ENCODE measurements around the gene ZDHHC17. TPM values are rescaled to one million over a fixed set of nuclear protein-coding genes. Genes with fewer than 3 reads are reported as not detected.

ZDHHC17 gene
- total RNA-seq, 2 experiments from 2014 or later, result 36.4 to 42.6 TPM

GRCh38 chr12:76874491-76875190, 110.7 kb downstream of the ZDHHC17 start:
- Histone ChIP-seq H3K27ac (ENCODE audit: low read depth in 1 of 2, low read length in 2 of 2) (no peak overlapping the region), H3K36me3 (ENCODE audit: insufficient read depth, low read length) (no peaks in the 10 kb centered on the region), H3K27me3 (ENCODE audit: control insufficient read depth in 1 of 2, insufficient read depth in 2 of 2, low read length in 2 of 2) (peaks cover 27 to 52% of the 10 kb centered on the region in 2 experiments), H3K9me3 (ENCODE audit: control insufficient read depth in 1 of 2, insufficient read depth in 1 of 2, low read length in 2 of 2) (peaks cover 0 to 12% of the 10 kb centered on the region in 2 experiments), H3K4me1 (ENCODE audit: insufficient read depth, low read length) (peaks cover 16% of the 10 kb centered on the region), H3K4me3 (ENCODE audit: low read length) (no peak overlapping the region)
- Mint-ChIP-seq H3K27me3 (peaks cover 65% of the 10 kb centered on the region), H3K36me3 (ENCODE audit: low read depth) (no peaks in the 10 kb centered on the region), H3K4me1 (ENCODE audit: low read depth) (peaks cover 20% of the 10 kb centered on the region), H3K9me3 (no peaks in the 10 kb centered on the region), H3K27ac (no peak overlapping the region), H3K4me3 (no peak overlapping the region)
- intact Hi-C loops (cut with DNase I, micrococcal nuclease), result no loop called here
- ATAC-seq (ENCODE audit: poor library complexity) (no peak), DNase-seq (no peak)
- TF ChIP-seq CTCF (IDR thresholded peaks at IDR 0.05), result no peak
- ChIA-PET POLR2A (no interaction called here), CTCF (no interaction called here)

- DNase-seq, result no peak
- H3K36me3 Mint-ChIP-seq (ENCODE audit: low read depth), result no peaks in the 10 kb centered on the region
- no peak overlapping the region for H3K4me3 ChIP-seq (ENCODE audit: low read length)
- intact Hi-C loops (cut with DNase I, micrococcal nuclease), result no loop called here
- peaks cover 32 to 52% of the 10 kb centered on the region in 2 experiments for H3K27me3 ChIP-seq (ENCODE audit: control insufficient read depth in 1 of 2, insufficient read depth in 2 of 2, low read length in 2 of 2)
- H3K9me3 ChIP-seq (ENCODE audit: control insufficient read depth in 1 of 2, insufficient read depth in 1 of 2, low read length in 2 of 2), result peaks cover 0 to 12% of the 10 kb centered on the region in 2 experiments
- H3K4me3 Mint-ChIP-seq, result peak overlapping the region; percentile 59
- H3K4me1 ChIP-seq (ENCODE audit: insufficient read depth, low read length), result peaks cover 16% of the 10 kb centered on the region
- no peaks in the 10 kb centered on the region for H3K36me3 ChIP-seq (ENCODE audit: insufficient read depth, low read length)
- ChIA-PET POLR2A (no interaction called here), CTCF (no interaction called here)
- no peak for ATAC-seq (ENCODE audit: poor library complexity)
- H3K27ac Mint-ChIP-seq, result no peak overlapping the region
- TF ChIP-seq CTCF (IDR thresholded peaks at IDR 0.05), result no peak
- H3K27ac ChIP-seq (ENCODE audit: low read depth in 1 of 2, low read length in 2 of 2), result no peak overlapping the region
- H3K4me1 Mint-ChIP-seq (ENCODE audit: low read depth), result peaks cover 24% of the 10 kb centered on the region
- no peaks in the 10 kb centered on the region for H3K9me3 Mint-ChIP-seq
- H3K27me3 Mint-ChIP-seq, result peaks cover 65% of the 10 kb centered on the region
Observed at GRCh38 chr12:76876696-76877229, 112.8 kb downstream of the ZDHHC17 start.

DNA sequence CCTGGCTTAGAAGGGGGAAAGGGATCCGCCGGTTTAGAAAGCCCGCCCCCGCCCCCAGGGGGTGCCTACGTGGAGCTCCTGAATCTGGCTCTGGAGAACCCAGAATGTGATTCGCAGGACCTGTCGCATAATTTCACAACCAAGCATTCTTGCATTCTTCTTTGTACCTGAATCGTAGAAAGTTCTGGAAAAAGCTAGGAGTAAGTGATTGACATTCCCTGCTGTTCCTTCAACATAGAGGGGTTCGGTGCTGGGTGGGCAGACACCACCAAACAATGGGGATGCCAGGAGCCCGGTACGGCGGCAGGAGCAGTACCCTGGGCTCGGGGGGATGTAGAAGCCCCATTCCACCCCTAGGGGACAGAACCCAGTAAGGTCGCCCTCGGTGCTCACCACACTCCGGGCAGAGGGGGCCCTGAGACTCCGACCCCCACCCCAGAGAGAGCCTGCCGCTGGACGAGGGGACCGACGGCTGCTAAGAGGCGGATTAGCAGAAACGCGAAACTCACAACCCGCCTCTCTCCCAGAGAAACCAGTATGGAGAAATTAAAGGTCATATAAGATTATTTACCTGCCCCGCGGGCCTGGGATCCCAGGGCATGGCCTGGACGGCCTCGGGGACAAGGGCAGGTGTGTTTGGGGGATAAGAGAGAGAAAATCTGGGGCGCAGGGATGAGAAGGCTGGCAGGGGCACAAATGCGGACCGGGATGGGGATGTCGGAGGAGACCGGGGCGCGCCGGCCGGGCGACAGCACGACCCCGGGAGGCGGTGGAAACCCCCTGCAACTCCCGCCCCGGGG, 114.4 kb downstream of the ZDHHC17 start:
- intact Hi-C loops (cut with DNase I, micrococcal nuclease), result no loop called here
- peak overlapping the region; percentile 8 for H3K27ac Mint-ChIP-seq
- peaks cover 57% of the 10 kb centered on the region for H3K27me3 Mint-ChIP-seq

More for the DNA sequence above, 114.4 kb downstream of the ZDHHC17 start:
- ChIA-PET POLR2A (no interaction called here), CTCF (no interaction called here)
- H3K36me3 Mint-ChIP-seq (ENCODE audit: low read depth), result no peaks in the 10 kb centered on the region
- H3K4me1 Mint-ChIP-seq (ENCODE audit: low read depth), result peaks cover 24% of the 10 kb centered on the region
- DNase-seq (peak in 5 of 14 experiments; percentile 3 to 33 (median 16)), ATAC-seq (ENCODE audit: poor library complexity) (peak; percentile 29)
- no peaks in the 10 kb centered on the region for H3K9me3 Mint-ChIP-seq
- no peaks in the 10 kb centered on the region for H3K36me3 ChIP-seq (ENCODE audit: insufficient read depth, low read length)
- H3K9me3 ChIP-seq (ENCODE audit: control insufficient read depth in 1 of 2, insufficient read depth in 1 of 2, low read length in 2 of 2), result peaks cover 0 to 12% of the 10 kb centered on the region in 2 experiments
- H3K4me1 ChIP-seq (ENCODE audit: insufficient read depth, low read length), result peaks cover 16% of the 10 kb centered on the region
- H3K27ac ChIP-seq (ENCODE audit: low read depth in 1 of 2, low read length in 2 of 2), result no peak overlapping the region
- peak overlapping the region; percentile 96 for H3K4me3 Mint-ChIP-seq
- no peak for TF ChIP-seq CTCF (IDR thresholded peaks at IDR 0.05)
- peak overlapping the region; percentile 56 for H3K4me3 ChIP-seq (ENCODE audit: low read length)
- peaks cover 37 to 44% of the 10 kb centered on the region in 2 experiments for H3K27me3 ChIP-seq (ENCODE audit: control insufficient read depth in 1 of 2, insufficient read depth in 2 of 2, low read length in 2 of 2)

Data from CD4-positive, alpha-beta T cell (primary cell).